Testis (tissue), 3 donors: Measurements from ENCODE around the gene TBC1D23. TPM values are rescaled to one million over a fixed set of nuclear protein-coding genes. Genes with fewer than 3 reads are reported as not detected.
"Not testable (repeated sequence)": the region's sequence is repeated elsewhere in the genome, so short reads cannot be mapped to it uniquely, and the experiment has no call there.

Experiments used
- DNase-seq: peaks from one replicate; pipeline ENCODE4 v3.0.0-alpha.2; 2019
- H3K27ac ChIP-seq, 2 donors: fragments of 200-600 bp; sonication (generic); one replicate each; pipeline ENCODE4 v1.5.1; 2019
- H3K27me3 ChIP-seq: fragments of 200-600 bp; sonication (generic); one replicate; pipeline ENCODE4 v1.5.1; 2019
- H3K36me3 ChIP-seq: fragments of 200-600 bp; sonication (generic); one replicate; pipeline ENCODE4 v1.5.1; 2017; ENCODE audit warnings: low read depth; ENCODE audit errors: missing control alignments
- H3K4me1 ChIP-seq: fragments of 200-600 bp; sonication (generic); one replicate; pipeline ENCODE4 v1.5.1; 2019
- H3K4me3 ChIP-seq, 2 donors: fragments of 200-600 bp; sonication (generic); one replicate each; pipeline ENCODE4 v1.5.1; 2017 to 2019
- H3K9me3 ChIP-seq: fragments of 200-600 bp; sonication (generic); one replicate; pipeline ENCODE4 v1.5.1; 2017
- POLR2A ChIP-seq: fragments of 450-650 bp; IDR thresholded peaks from one replicate; pipeline ENCODE4 v1.6.1; 2017; ENCODE audit warnings: antibody characterized with exemption, mild to moderate bottlenecking, moderate library complexity
- WGBS, 2 donors: methylation state at CpG; one replicate each; pipeline ENCODE4 v1.1.5; 2018; 5-methylcytosine and 5-hydroxymethylcytosine counted together
- intact Hi-C: fragments of 100-400 bp; cut with DNase I; formaldehyde crosslinking; loops from one replicate; pipeline ENCODE4 v1.15.1; 2023; ENCODE audit warnings: low total_unique reads
- polyA plus RNA-seq: library from polyadenylated mRNA; stranded (reverse); fragments of 350-450 nt; fragmentation: Illumina TruSeq; extraction: RNeasy Lipid Tissue Mini Kit (QIAGEN cat#74804); gene quantifications from one replicate; pipeline ENCODE4 v1.2.3, GENCODE V29; 2014; ENCODE audit warnings: low read depth, low replicate concordance; ENCODE audit not compliant: insufficient read depth
- total RNA-seq, 2 donors: library from RNA; depleted of rRNA; stranded (reverse); fragments of >200 nt; gene quantifications; one replicate each; pipeline ENCODE4 v1.2.3, GENCODE V29; 2016
- TF ChIP-seq, protein P1 (sequence below), 3 experiments: fragments of 450-650 bp in 2 of 3; fragments of 200-600 bp in 1 of 3; sonication (generic) in 1 of 3; IDR thresholded peaks; one replicate each; pipeline ENCODE4 v1.5.1; 2016 to 2019; ENCODE audit warnings: antibody characterized with exemption in 3 of 3, mild to moderate bottlenecking in 2 of 3, moderate library complexity in 1 of 3

TBC1D23 gene
- total and polyA plus RNA-seq, 3 donors from 2014 or later = 20.6 to 35.6 (median 28.7) TPM

GRCh38 chr3:100228247-100228646 lies 32.5 kb upstream of the TBC1D23 start:
- intact Hi-C loops = no loop called here
- 85 to 92% methylated on average over 1 of the region's 1 CpG for WGBS, 2 donors
- Histone ChIP-seq H3K4me1 (no peaks in the 10 kb centered on the region), H3K4me3 (no peak overlapping the region), H3K36me3 (no peaks in the 10 kb centered on the region), H3K27ac (no peak overlapping the region), H3K27me3 (no peaks in the 10 kb centered on the region), H3K9me3 (no peaks in the 10 kb centered on the region)
- no peak for TF ChIP-seq POLR2A
- TF ChIP-seq, protein P1, sequence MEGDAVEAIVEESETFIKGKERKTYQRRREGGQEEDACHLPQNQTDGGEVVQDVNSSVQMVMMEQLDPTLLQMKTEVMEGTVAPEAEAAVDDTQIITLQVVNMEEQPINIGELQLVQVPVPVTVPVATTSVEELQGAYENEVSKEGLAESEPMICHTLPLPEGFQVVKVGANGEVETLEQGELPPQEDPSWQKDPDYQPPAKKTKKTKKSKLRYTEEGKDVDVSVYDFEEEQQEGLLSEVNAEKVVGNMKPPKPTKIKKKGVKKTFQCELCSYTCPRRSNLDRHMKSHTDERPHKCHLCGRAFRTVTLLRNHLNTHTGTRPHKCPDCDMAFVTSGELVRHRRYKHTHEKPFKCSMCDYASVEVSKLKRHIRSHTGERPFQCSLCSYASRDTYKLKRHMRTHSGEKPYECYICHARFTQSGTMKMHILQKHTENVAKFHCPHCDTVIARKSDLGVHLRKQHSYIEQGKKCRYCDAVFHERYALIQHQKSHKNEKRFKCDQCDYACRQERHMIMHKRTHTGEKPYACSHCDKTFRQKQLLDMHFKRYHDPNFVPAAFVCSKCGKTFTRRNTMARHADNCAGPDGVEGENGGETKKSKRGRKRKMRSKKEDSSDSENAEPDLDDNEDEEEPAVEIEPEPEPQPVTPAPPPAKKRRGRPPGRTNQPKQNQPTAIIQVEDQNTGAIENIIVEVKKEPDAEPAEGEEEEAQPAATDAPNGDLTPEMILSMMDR (IDR thresholded peaks at IDR 0.05) = no peak
- DNase-seq = no peak

GRCh38 chr3:100229188-100229587 lies 31.6 kb upstream of the TBC1D23 start:
- DNase-seq, H3K27ac ChIP-seq, H3K9me3 ChIP-seq, H3K36me3 ChIP-seq, H3K27me3 ChIP-seq, H3K4me3 ChIP-seq, intact Hi-C loops, H3K4me1 ChIP-seq: not testable (repeated sequence)
- 81 to 85% methylated on average over 3 of the region's 3 CpGs for WGBS, 2 donors

- DNase-seq = no peak
- WGBS, 2 donors = 88 to 92% methylated on average over 3 of the region's 3 CpGs
- intact Hi-C loops = no loop called here
- no peaks in the 10 kb centered on the region for H3K36me3 ChIP-seq
- H3K4me3 ChIP-seq = no peak overlapping the region
- TF ChIP-seq, protein P1 (IDR thresholded peaks at IDR 0.05) = no peak
- TF ChIP-seq POLR2A = no peak
- no peaks in the 10 kb centered on the region for H3K4me1 ChIP-seq
- no peak overlapping the region for H3K27ac ChIP-seq
- no peaks in the 10 kb centered on the region for H3K27me3 ChIP-seq
- no peaks in the 10 kb centered on the region for H3K9me3 ChIP-seq
Observed at GRCh38 chr3:100230710-100231109, 30.1 kb upstream of the TBC1D23 start.

GRCh38 chr3:100231668-100232067 lies 29.1 kb upstream of the TBC1D23 start:
- WGBS, 2 donors = 94 to 97% methylated on average over 2 of the region's 2 CpGs
- H3K4me1 ChIP-seq = no peaks in the 10 kb centered on the region
- H3K36me3 ChIP-seq = no peaks in the 10 kb centered on the region
- no peak for DNase-seq
- H3K4me3 ChIP-seq = no peak overlapping the region
- no peaks in the 10 kb centered on the region for H3K27me3 ChIP-seq
- TF ChIP-seq, protein P1 (IDR thresholded peaks at IDR 0.05) = no peak
- no peak for TF ChIP-seq POLR2A
- no peaks in the 10 kb centered on the region for H3K9me3 ChIP-seq
- no peak overlapping the region for H3K27ac ChIP-seq
- intact Hi-C loops = no loop called here

GRCh38 chr3:100234364-100234763 lies 26.4 kb upstream of the TBC1D23 start:
- H3K4me3 ChIP-seq = no peak overlapping the region
- WGBS, 2 donors = 52 to 88% methylated on average over 2 of the region's 2 CpGs
- no peak overlapping the region for H3K27ac ChIP-seq
- no peaks in the 10 kb centered on the region for H3K36me3 ChIP-seq
- intact Hi-C loops = no loop called here
- no peaks in the 10 kb centered on the region for H3K27me3 ChIP-seq
- TF ChIP-seq, protein P1 (IDR thresholded peaks at IDR 0.05) = no peak
- no peak for TF ChIP-seq POLR2A
- DNase-seq = no peak
- no peaks in the 10 kb centered on the region for H3K4me1 ChIP-seq
- no peaks in the 10 kb centered on the region for H3K9me3 ChIP-seq
